Panc1 (cell line): Measurements from ENCODE around the gene SGF29.

Source experiments
- CTCF ChIP-seq: fragments of 450-650 bp; IDR thresholded peaks from 2 replicates; pipeline ENCODE4 v1.5.1; 2017; ENCODE audit warnings: mild to moderate bottlenecking
- POLR2AphosphoS5 ChIP-seq: IDR thresholded peaks from 2 replicates; pipeline ENCODE4 v1.6.1; 2012; ENCODE audit warnings: mild to moderate bottlenecking, low read depth, low read length, moderate library complexity

GRCh38 chr16:28527985-28528384, 25.7 kb upstream of the SGF29 start:
- TF ChIP-seq CTCF: no peak
- no peak for TF ChIP-seq POLR2AphosphoS5
